OCI-LY1 (cell line): Measurements from ENCODE around the gene PDCD1.

Experiments used
- EZH2 ChIP-seq: fragments of 200-600 bp; sonication (generic), shearing (Covaris generic); IDR thresholded peaks from 2 replicates; pipeline ENCODE4 v1.8.0; 2017; ENCODE audit warnings: borderline replicate concordance, mixed run types, mild to moderate bottlenecking, antibody characterized with exemption, low read length, moderate library complexity, mixed read lengths
- TF ChIP-seq, protein P1 (sequence below): fragments of 200-600 bp; sonication (generic), shearing (Covaris generic); IDR thresholded peaks from 2 replicates; pipeline ENCODE4 v1.5.1; 2017; ENCODE audit warnings: mild to moderate bottlenecking, antibody characterized with exemption, low read length, moderate library complexity, mixed read lengths

GRCh38 chr2:241893265-241893664, 34.6 kb upstream of the PDCD1 start:
- TF ChIP-seq, protein P1, sequence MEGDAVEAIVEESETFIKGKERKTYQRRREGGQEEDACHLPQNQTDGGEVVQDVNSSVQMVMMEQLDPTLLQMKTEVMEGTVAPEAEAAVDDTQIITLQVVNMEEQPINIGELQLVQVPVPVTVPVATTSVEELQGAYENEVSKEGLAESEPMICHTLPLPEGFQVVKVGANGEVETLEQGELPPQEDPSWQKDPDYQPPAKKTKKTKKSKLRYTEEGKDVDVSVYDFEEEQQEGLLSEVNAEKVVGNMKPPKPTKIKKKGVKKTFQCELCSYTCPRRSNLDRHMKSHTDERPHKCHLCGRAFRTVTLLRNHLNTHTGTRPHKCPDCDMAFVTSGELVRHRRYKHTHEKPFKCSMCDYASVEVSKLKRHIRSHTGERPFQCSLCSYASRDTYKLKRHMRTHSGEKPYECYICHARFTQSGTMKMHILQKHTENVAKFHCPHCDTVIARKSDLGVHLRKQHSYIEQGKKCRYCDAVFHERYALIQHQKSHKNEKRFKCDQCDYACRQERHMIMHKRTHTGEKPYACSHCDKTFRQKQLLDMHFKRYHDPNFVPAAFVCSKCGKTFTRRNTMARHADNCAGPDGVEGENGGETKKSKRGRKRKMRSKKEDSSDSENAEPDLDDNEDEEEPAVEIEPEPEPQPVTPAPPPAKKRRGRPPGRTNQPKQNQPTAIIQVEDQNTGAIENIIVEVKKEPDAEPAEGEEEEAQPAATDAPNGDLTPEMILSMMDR, result no peak
- no peak for TF ChIP-seq EZH2
